H9 (cell line): ENCODE data around the gene SPTAN1. TPM values are rescaled to one million over a fixed set of nuclear protein-coding genes. Genes with fewer than 3 reads are reported as not detected.

Experiments
- DNase-seq: peaks from one replicate; pipeline ENCODE4 v3.0.0-alpha.2; 2017
- H2AFZ ChIP-seq: one replicate; pipeline ENCODE4 v1.6.1; 2013; ENCODE audit warnings: mild to moderate bottlenecking, low read length, control low read depth, moderate library complexity
- H2AK5ac ChIP-seq: 2 replicates; pipeline ENCODE4 v1.6.1; 2013; ENCODE audit warnings: low read length, control low read depth, mixed read lengths; ENCODE audit not compliant: insufficient read length
- H2BK120ac ChIP-seq: one replicate; pipeline ENCODE4 v1.6.1; 2013; ENCODE audit warnings: low read depth, mild to moderate bottlenecking, low read length, control low read depth, inconsistent platforms; ENCODE audit not compliant: poor library complexity, severe bottlenecking
- H2BK12ac ChIP-seq: 2 replicates; pipeline ENCODE4 v1.6.1; 2013; ENCODE audit warnings: low read length, control low read depth, mixed read lengths, low read depth; ENCODE audit not compliant: insufficient read length
- H2BK15ac ChIP-seq: 2 replicates; pipeline ENCODE4 v1.6.1; 2013; ENCODE audit warnings: low read depth, low read length, control low read depth
- H2BK20ac ChIP-seq: one replicate; pipeline ENCODE4 v1.6.1; 2013; ENCODE audit warnings: low read depth, mild to moderate bottlenecking, low read length, control low read depth, inconsistent platforms; ENCODE audit not compliant: poor library complexity, severe bottlenecking
- H2BK5ac ChIP-seq: 2 replicates; pipeline ENCODE4 v1.6.1; 2013; ENCODE audit warnings: low read length, control low read depth, mixed read lengths; ENCODE audit not compliant: insufficient read length
- H3K14ac ChIP-seq: 2 replicates; pipeline ENCODE4 v1.6.1; 2013; ENCODE audit warnings: low read length, control low read depth; ENCODE audit not compliant: insufficient read depth
- H3K18ac ChIP-seq: 2 replicates; pipeline ENCODE4 v1.6.1; 2013; ENCODE audit warnings: low read depth, mild to moderate bottlenecking, mixed read lengths, low read length, control low read depth; ENCODE audit not compliant: insufficient read length
- H3K23ac ChIP-seq: 2 replicates; pipeline ENCODE4 v1.6.1; 2013; ENCODE audit warnings: low read length, control low read depth, mixed read lengths, low read depth; ENCODE audit not compliant: insufficient read length
- H3K23me2 ChIP-seq: 2 replicates; pipeline ENCODE4 v1.6.1; 2013; ENCODE audit warnings: low read depth, mild to moderate bottlenecking, mixed read lengths, low read length, control low read depth; ENCODE audit not compliant: insufficient read length, poor library complexity, severe bottlenecking
- H3K27ac ChIP-seq: 2 replicates; pipeline ENCODE4 v1.5.1; 2013; ENCODE audit warnings: low read length, control low read depth, mixed read lengths, low read depth; ENCODE audit not compliant: insufficient read length
- H3K27me3 ChIP-seq: 2 replicates; pipeline ENCODE4 v1.6.1; 2013; ENCODE audit warnings: low read length, control low read depth, inconsistent platforms; ENCODE audit not compliant: insufficient read depth
- H3K4ac ChIP-seq: 2 replicates; pipeline ENCODE4 v1.6.1; 2013; ENCODE audit warnings: low read depth, mild to moderate bottlenecking, control low read depth, inconsistent platforms, low read length, moderate library complexity
- H3K4me1 ChIP-seq: 2 replicates; pipeline ENCODE4 v1.6.1; 2013; ENCODE audit warnings: low read length, control low read depth, inconsistent platforms; ENCODE audit not compliant: insufficient read depth
- H3K4me2 ChIP-seq: 2 replicates; pipeline ENCODE4 v1.6.1; 2013; ENCODE audit warnings: low read length, control low read depth, mixed read lengths; ENCODE audit not compliant: insufficient read length, insufficient read depth
- H3K56ac ChIP-seq: 2 replicates; pipeline ENCODE4 v1.6.1; 2013; ENCODE audit warnings: low read depth, mild to moderate bottlenecking, mixed read lengths, low read length, control low read depth; ENCODE audit not compliant: insufficient read length
- H3K79me1 ChIP-seq: 2 replicates; pipeline ENCODE4 v1.6.1; 2013; ENCODE audit warnings: low read depth, mild to moderate bottlenecking, moderate library complexity, low read length, control low read depth, inconsistent platforms; ENCODE audit not compliant: insufficient read depth, poor library complexity, severe bottlenecking
- H3K79me2 ChIP-seq: 2 replicates; pipeline ENCODE4 v1.6.1; 2013; ENCODE audit warnings: low read length, control low read depth, inconsistent platforms; ENCODE audit not compliant: insufficient read depth
- H3K9ac ChIP-seq: 2 replicates; pipeline ENCODE4 v1.6.1; 2013; ENCODE audit warnings: low read length, control low read depth, mixed read lengths; ENCODE audit not compliant: insufficient read length; ENCODE audit errors: extremely low read depth
- H3K9me3 ChIP-seq: one replicate; pipeline ENCODE4 v1.6.1; 2013; ENCODE audit warnings: low read depth, low read length, inconsistent platforms; ENCODE audit not compliant: control insufficient read depth
- H3T11ph ChIP-seq: one replicate; pipeline ENCODE4 v1.6.1; 2013; ENCODE audit warnings: mild to moderate bottlenecking, low read length, control low read depth, inconsistent platforms
- H4K20me1 ChIP-seq: one replicate; pipeline ENCODE4 v1.6.1; 2013; ENCODE audit not compliant: control insufficient read depth, insufficient read length, insufficient read depth
- H4K5ac ChIP-seq: 2 replicates; pipeline ENCODE4 v1.6.1; 2013; ENCODE audit warnings: low read depth, mild to moderate bottlenecking, mixed read lengths, low read length, control low read depth; ENCODE audit not compliant: insufficient read length
- H4K8ac ChIP-seq: replicated peaks from 2 replicates; pipeline ENCODE4 v1.6.1; 2013; ENCODE audit warnings: low read length, control low read depth, mixed read lengths, low read depth; ENCODE audit not compliant: insufficient read length
- H4K91ac ChIP-seq: 2 replicates; pipeline ENCODE4 v1.6.1; 2013; ENCODE audit warnings: low read depth, mild to moderate bottlenecking, moderate library complexity, mixed read lengths, low read length, control low read depth; ENCODE audit not compliant: insufficient read length
- H3K27ac Mint-ChIP-seq, 3 experiments: 2 replicates in 2 of 3; 3 replicates in 1 of 3; pipeline ENCODE4 v1.8.0; 2020 to 2021; ENCODE audit warnings: mixed read lengths in 3 of 3, mild to moderate bottlenecking in 1 of 3, moderate library complexity in 1 of 3
- H3K27me3 Mint-ChIP-seq: 2 replicates; pipeline ENCODE4 v1.8.0; 2021; ENCODE audit warnings: low read depth, mild to moderate bottlenecking, moderate library complexity, mixed read lengths
- H3K36me3 Mint-ChIP-seq, 3 experiments: 2 replicates in 2 of 3; 3 replicates in 1 of 3; pipeline ENCODE4 v1.8.0; 2020 to 2021; ENCODE audit warnings: low read depth in 3 of 3, mixed read lengths in 3 of 3; ENCODE audit not compliant: insufficient read depth in 1 of 3
- H3K4me1 Mint-ChIP-seq, 2 experiments: 2 replicates each; pipeline ENCODE4 v1.8.0; 2020; ENCODE audit warnings: mixed read lengths in 2 of 2
- H3K4me3 Mint-ChIP-seq, 2 experiments: 2 replicates in 1 of 2; 3 replicates in 1 of 2; pipeline ENCODE4 v1.8.0; 2020 to 2021; ENCODE audit warnings: mild to moderate bottlenecking in 2 of 2, mixed read lengths in 2 of 2, moderate library complexity in 1 of 2
- H3K9me3 Mint-ChIP-seq, 2 experiments: 2 replicates in 1 of 2; 3 replicates in 1 of 2; pipeline ENCODE4 v1.8.0; 2020; ENCODE audit warnings: mild to moderate bottlenecking in 2 of 2, mixed read lengths in 2 of 2, moderate library complexity in 1 of 2
- WGBS: extraction: QIAGEN DNeasy Blood & Tissue Kit; methylation state at CpG from one replicate; pipeline ENCODE4 v1.1.7; 2013; ENCODE audit warnings: missing lambda C conversion rate, low lambda C conversion rate, mixed read lengths; ENCODE audit not compliant: insufficient read length; ENCODE audit errors: extremely low coverage; 5-methylcytosine and 5-hydroxymethylcytosine counted together
- total RNA-seq: library from RNA; stranded (reverse); gene quantifications from 2 replicates; pipeline ENCODE4 v1.2.1, GENCODE V29; 2021
- TF ChIP-seq, protein P1 (sequence below): fragments of 200-600 bp; sonication (generic); conservative IDR thresholded peaks from 3 replicates; pipeline ENCODE4 v1.8.0; 2021; ENCODE audit warnings: antibody characterized with exemption, mild to moderate bottlenecking

SPTAN1 gene
- total RNA-seq, 1 experiment from 2014 or later = 213 TPM

DNA sequence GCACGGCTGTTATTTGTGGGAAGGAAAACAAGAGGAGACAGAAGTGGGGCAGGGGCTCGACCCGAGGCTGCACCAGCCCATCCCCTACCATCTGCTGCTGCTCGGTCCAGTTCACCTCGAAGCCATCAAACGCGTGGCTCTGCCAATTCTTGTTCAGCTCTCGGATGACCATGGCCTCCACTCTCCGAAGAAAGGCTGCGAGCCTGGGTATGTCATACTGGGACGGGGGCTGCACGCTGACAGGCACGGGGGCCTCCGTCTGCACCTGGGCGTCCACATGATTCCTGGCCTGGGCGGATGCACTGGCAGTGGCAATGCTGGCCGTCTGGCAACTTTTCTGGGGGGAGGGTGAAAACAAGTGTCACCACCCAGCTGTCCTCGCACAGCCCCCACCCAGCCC, 88.2 kb downstream of the SPTAN1 start:
- H3K79me1 ChIP-seq = peaks cover 2% of the 10 kb centered on the region
- no peak overlapping the region for H4K5ac ChIP-seq
- H4K20me1 ChIP-seq = no peaks in the 10 kb centered on the region
- no peak for DNase-seq
- H2BK20ac ChIP-seq = no peak overlapping the region
- no peak overlapping the region for H2AFZ ChIP-seq
- no peak overlapping the region for H2BK5ac ChIP-seq
- H3K27ac ChIP-seq = no peak overlapping the region
- no peak overlapping the region; a peak in 1 of 7 replicates for H3K27ac Mint-ChIP-seq
- no peak overlapping the region for H2BK15ac ChIP-seq
- H3K27me3 Mint-ChIP-seq = no peaks in the 10 kb centered on the region
- H4K8ac ChIP-seq = no peak overlapping the region
- no CpG with 5 or more reads among the region's 18 CpGs for WGBS
- no peak overlapping the region for H4K91ac ChIP-seq
- no peak overlapping the region for H3K9ac ChIP-seq
- H2AK5ac ChIP-seq = no peak overlapping the region
- no peaks in the 10 kb centered on the region for H3K79me2 ChIP-seq
- peaks cover 5% of the 10 kb centered on the region for H3K23me2 ChIP-seq
- H3K56ac ChIP-seq = no peak overlapping the region
- no peaks in the 10 kb centered on the region for H3K9me3 Mint-ChIP-seq
- no peak overlapping the region for H2BK12ac ChIP-seq
- no peaks in the 10 kb centered on the region for H3K27me3 ChIP-seq
- no peak overlapping the region for H3K4ac ChIP-seq
- TF ChIP-seq, protein P1, sequence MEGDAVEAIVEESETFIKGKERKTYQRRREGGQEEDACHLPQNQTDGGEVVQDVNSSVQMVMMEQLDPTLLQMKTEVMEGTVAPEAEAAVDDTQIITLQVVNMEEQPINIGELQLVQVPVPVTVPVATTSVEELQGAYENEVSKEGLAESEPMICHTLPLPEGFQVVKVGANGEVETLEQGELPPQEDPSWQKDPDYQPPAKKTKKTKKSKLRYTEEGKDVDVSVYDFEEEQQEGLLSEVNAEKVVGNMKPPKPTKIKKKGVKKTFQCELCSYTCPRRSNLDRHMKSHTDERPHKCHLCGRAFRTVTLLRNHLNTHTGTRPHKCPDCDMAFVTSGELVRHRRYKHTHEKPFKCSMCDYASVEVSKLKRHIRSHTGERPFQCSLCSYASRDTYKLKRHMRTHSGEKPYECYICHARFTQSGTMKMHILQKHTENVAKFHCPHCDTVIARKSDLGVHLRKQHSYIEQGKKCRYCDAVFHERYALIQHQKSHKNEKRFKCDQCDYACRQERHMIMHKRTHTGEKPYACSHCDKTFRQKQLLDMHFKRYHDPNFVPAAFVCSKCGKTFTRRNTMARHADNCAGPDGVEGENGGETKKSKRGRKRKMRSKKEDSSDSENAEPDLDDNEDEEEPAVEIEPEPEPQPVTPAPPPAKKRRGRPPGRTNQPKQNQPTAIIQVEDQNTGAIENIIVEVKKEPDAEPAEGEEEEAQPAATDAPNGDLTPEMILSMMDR = no peak
- H3K4me3 Mint-ChIP-seq = no peak overlapping the region
- no peaks in the 10 kb centered on the region for H3K4me1 ChIP-seq
- no peak overlapping the region for H3K18ac ChIP-seq
- no peak overlapping the region for H3K14ac ChIP-seq
- no peak overlapping the region for H3K4me2 ChIP-seq
- no peak overlapping the region for H3T11ph ChIP-seq
- H3K9me3 ChIP-seq = no peaks in the 10 kb centered on the region
- peaks cover 10 to 39% (median 25%) of the 10 kb centered on the region in 3 experiments for H3K36me3 Mint-ChIP-seq
- no peak overlapping the region for H3K23ac ChIP-seq
- H3K4me1 Mint-ChIP-seq = peaks cover 6 to 7% of the 10 kb centered on the region in 2 experiments; a peak in 2 of 4 replicates
- H2BK120ac ChIP-seq = no peak overlapping the region
